ENCODE data around the gene HLX.

Gene HLX

GRCh38 chr1:220894025-220894923, 15.0 kb downstream of the HLX start:
- Histone ChIP-seq H2BK5ac (ENCODE audit: low read depth, low read length, poor library complexity, severe bottlenecking) (no peak overlapping the region), H3K14ac (ENCODE audit: low read length in 2 of 2) (peak overlapping the region in 1 of 2 experiments; percentile 82), H2AK5ac (ENCODE audit: low read length, severe bottlenecking) (no peak overlapping the region), H3K23ac (ENCODE audit: low read length in 2 of 2) (peak overlapping the region in 1 of 2 experiments; percentile 85), H4K91ac (ENCODE audit: low read length) (peak overlapping the region; percentile 91), H3K36me3 (ENCODE audit: control insufficient read depth in 1 of 2, insufficient read depth in 2 of 2, low read depth in 1 of 2, low read length in 2 of 2) (no peaks in the 10 kb centered on the region), H3K9ac (ENCODE audit: low read length) (peak overlapping the region; percentile 49), H3K4me1 (ENCODE audit: control insufficient read depth, insufficient read depth, low read depth, low read length) (peaks cover 2% of the 10 kb centered on the region), H4K8ac (ENCODE audit: low read length) (peak overlapping the region; percentile 98), H2AFZ (ENCODE audit: low read depth, low read length) (peak overlapping the region; percentile 68), H2BK12ac (ENCODE audit: low read length in 2 of 2) (peak overlapping the region; percentile 69 to 97), H2BK15ac (ENCODE audit: low read depth, poor library complexity, severe bottlenecking) (peak overlapping the region; percentile 99), H3K27me3 (ENCODE audit: control insufficient read depth in 1 of 2, insufficient read depth in 1 of 2, low read length in 2 of 2) (peaks cover 30 to 68% of the 10 kb centered on the region in 2 experiments), H3K27ac (ENCODE audit: low read length, poor library complexity, severe bottlenecking) (no peak overlapping the region), H3K4ac (ENCODE audit: low read depth in 1 of 2, low read length in 2 of 2) (peak overlapping the region; percentile 13 to 16), H3K4me3 (ENCODE audit: insufficient read depth in 1 of 2, low read depth in 1 of 2, low read length in 2 of 2) (peak overlapping the region; percentile 34 to 77), H3K18ac (ENCODE audit: low read depth in 1 of 2, low read length in 2 of 2) (peak overlapping the region; percentile 79 to 92), H3K4me2 (ENCODE audit: low read length, poor library complexity, severe bottlenecking) (peak overlapping the region; percentile 64), H3K79me1 (replicated peaks; ENCODE audit: low read length, poor library complexity, severe bottlenecking) (no peaks in the 10 kb centered on the region), H2BK120ac (ENCODE audit: low read depth, low read length) (peak overlapping the region; percentile 78), H3K9me3 (ENCODE audit: control insufficient read depth, low read length) (peaks cover 10% of the 10 kb centered on the region)
- WGBS: 11% methylated on average over 71 of the region's 71 CpGs
- peak; percentile 43 for DNase-seq

GRCh38 chr1:220894924-220895256, 15.6 kb downstream of the HLX start:
- Histone ChIP-seq H3K23ac (ENCODE audit: low read length in 2 of 2) (peak overlapping the region in 1 of 2 experiments; percentile 85), H3K4me1 (ENCODE audit: control insufficient read depth, insufficient read depth, low read depth, low read length) (peaks cover 2% of the 10 kb centered on the region), H3K14ac (ENCODE audit: low read length in 2 of 2) (no peak overlapping the region), H4K91ac (ENCODE audit: low read length) (no peak overlapping the region), H3K4me3 (ENCODE audit: insufficient read depth in 1 of 2, low read depth in 1 of 2, low read length in 2 of 2) (no peak overlapping the region), H2BK12ac (ENCODE audit: low read length in 2 of 2) (peak overlapping the region in 1 of 2 experiments; percentile 97), H3K4me2 (ENCODE audit: low read length, poor library complexity, severe bottlenecking) (no peak overlapping the region), H3K18ac (ENCODE audit: low read depth in 1 of 2, low read length in 2 of 2) (peak overlapping the region in 1 of 2 experiments; percentile 91), H3K36me3 (ENCODE audit: control insufficient read depth in 1 of 2, insufficient read depth in 2 of 2, low read depth in 1 of 2, low read length in 2 of 2) (no peaks in the 10 kb centered on the region), H3K4ac (ENCODE audit: low read depth in 1 of 2, low read length in 2 of 2) (peak overlapping the region; percentile 13 to 16), H3K27ac (ENCODE audit: low read length, poor library complexity, severe bottlenecking) (no peak overlapping the region), H2AFZ (ENCODE audit: low read depth, low read length) (peak overlapping the region; percentile 68), H3K9me3 (ENCODE audit: control insufficient read depth, low read length) (peaks cover 7% of the 10 kb centered on the region), H2BK15ac (ENCODE audit: low read depth, poor library complexity, severe bottlenecking) (no peak overlapping the region), H2AK5ac (ENCODE audit: low read length, severe bottlenecking) (no peak overlapping the region), H2BK120ac (ENCODE audit: low read depth, low read length) (no peak overlapping the region), H2BK5ac (ENCODE audit: low read depth, low read length, poor library complexity, severe bottlenecking) (no peak overlapping the region), H4K8ac (ENCODE audit: low read length) (peak overlapping the region; percentile 98), H3K9ac (ENCODE audit: low read length) (no peak overlapping the region), H3K79me1 (replicated peaks; ENCODE audit: low read length, poor library complexity, severe bottlenecking) (no peaks in the 10 kb centered on the region), H3K27me3 (ENCODE audit: control insufficient read depth in 1 of 2, insufficient read depth in 1 of 2, low read length in 2 of 2) (peaks cover 30 to 62% of the 10 kb centered on the region in 2 experiments)
- 61% methylated on average over 13 of the region's 13 CpGs for WGBS
- no peak for DNase-seq

- DNase-seq: no peak
- Histone ChIP-seq H2BK120ac (ENCODE audit: low read depth, low read length) (peak overlapping the region; percentile 21), H3K4ac (ENCODE audit: low read depth in 1 of 2, low read length in 2 of 2) (peak overlapping the region in 1 of 2 experiments; percentile 55), H2BK12ac (ENCODE audit: low read length in 2 of 2) (peak overlapping the region; percentile 69 to 87), H3K9ac (ENCODE audit: low read length) (no peak overlapping the region), H3K79me1 (replicated peaks; ENCODE audit: low read length, poor library complexity, severe bottlenecking) (no peaks in the 10 kb centered on the region), H3K18ac (ENCODE audit: low read depth in 1 of 2, low read length in 2 of 2) (peak overlapping the region; percentile 37 to 55), H4K8ac (ENCODE audit: low read length) (peak overlapping the region; percentile 19), H4K91ac (ENCODE audit: low read length) (peak overlapping the region; percentile 78), H3K23ac (ENCODE audit: low read length in 2 of 2) (peak overlapping the region in 1 of 2 experiments; percentile 79), H3K27me3 (ENCODE audit: control insufficient read depth in 1 of 2, insufficient read depth in 1 of 2, low read length in 2 of 2) (peaks cover 30 to 56% of the 10 kb centered on the region in 2 experiments), H3K4me3 (ENCODE audit: insufficient read depth in 1 of 2, low read depth in 1 of 2, low read length in 2 of 2) (no peak overlapping the region), H3K27ac (ENCODE audit: low read length, poor library complexity, severe bottlenecking) (no peak overlapping the region), H2BK15ac (ENCODE audit: low read depth, poor library complexity, severe bottlenecking) (peak overlapping the region; percentile 73), H3K4me1 (ENCODE audit: control insufficient read depth, insufficient read depth, low read depth, low read length) (peaks cover 2% of the 10 kb centered on the region), H3K9me3 (ENCODE audit: control insufficient read depth, low read length) (peaks cover 7% of the 10 kb centered on the region), H2BK5ac (ENCODE audit: low read depth, low read length, poor library complexity, severe bottlenecking) (no peak overlapping the region), H2AK5ac (ENCODE audit: low read length, severe bottlenecking) (no peak overlapping the region), H3K4me2 (ENCODE audit: low read length, poor library complexity, severe bottlenecking) (no peak overlapping the region), H3K14ac (ENCODE audit: low read length in 2 of 2) (peak overlapping the region in 1 of 2 experiments; percentile 30), H3K36me3 (ENCODE audit: control insufficient read depth in 1 of 2, insufficient read depth in 2 of 2, low read depth in 1 of 2, low read length in 2 of 2) (no peaks in the 10 kb centered on the region), H2AFZ (ENCODE audit: low read depth, low read length) (peak overlapping the region; percentile 43)
- WGBS: 40% methylated on average over 35 of the region's 35 CpGs
Observed at GRCh38 chr1:220895412-220895946, 16.2 kb downstream of the HLX start.

GRCh38 chr1:220896092-220896491, 16.8 kb downstream of the HLX start:
- H3K4ac ChIP-seq (ENCODE audit: low read depth in 1 of 2, low read length in 2 of 2): no peak overlapping the region
- H3K23ac ChIP-seq (ENCODE audit: low read length in 2 of 2): no peak overlapping the region
- H2BK15ac ChIP-seq (ENCODE audit: low read depth, poor library complexity, severe bottlenecking): no peak overlapping the region
- no peak overlapping the region for H3K4me3 ChIP-seq (ENCODE audit: insufficient read depth in 1 of 2, low read depth in 1 of 2, low read length in 2 of 2)
- H3K9ac ChIP-seq (ENCODE audit: low read length): no peak overlapping the region
- H2AK5ac ChIP-seq (ENCODE audit: low read length, severe bottlenecking): no peak overlapping the region
- H2AFZ ChIP-seq (ENCODE audit: low read depth, low read length): no peak overlapping the region
- H3K36me3 ChIP-seq (ENCODE audit: control insufficient read depth in 1 of 2, insufficient read depth in 2 of 2, low read depth in 1 of 2, low read length in 2 of 2): no peaks in the 10 kb centered on the region
- no peaks in the 10 kb centered on the region for H3K79me1 ChIP-seq (replicated peaks; ENCODE audit: low read length, poor library complexity, severe bottlenecking)
- no peak for DNase-seq
- no peak overlapping the region for H2BK12ac ChIP-seq (ENCODE audit: low read length in 2 of 2)
- H3K14ac ChIP-seq (ENCODE audit: low read length in 2 of 2): no peak overlapping the region
- no peak overlapping the region for H2BK120ac ChIP-seq (ENCODE audit: low read depth, low read length)
- H3K27me3 ChIP-seq (ENCODE audit: control insufficient read depth in 1 of 2, insufficient read depth in 1 of 2, low read length in 2 of 2): peaks cover 30 to 50% of the 10 kb centered on the region in 2 experiments
- peaks cover 2% of the 10 kb centered on the region for H3K4me1 ChIP-seq (ENCODE audit: control insufficient read depth, insufficient read depth, low read depth, low read length)
- H3K18ac ChIP-seq (ENCODE audit: low read depth in 1 of 2, low read length in 2 of 2): no peak overlapping the region
- H2BK5ac ChIP-seq (ENCODE audit: low read depth, low read length, poor library complexity, severe bottlenecking): no peak overlapping the region
- H3K9me3 ChIP-seq (ENCODE audit: control insufficient read depth, low read length): peaks cover 4% of the 10 kb centered on the region
- WGBS: 80% methylated on average over 12 of the region's 12 CpGs
- no peak overlapping the region for H4K91ac ChIP-seq (ENCODE audit: low read length)
- no peak overlapping the region for H3K27ac ChIP-seq (ENCODE audit: low read length, poor library complexity, severe bottlenecking)
- no peak overlapping the region for H4K8ac ChIP-seq (ENCODE audit: low read length)
- no peak overlapping the region for H3K4me2 ChIP-seq (ENCODE audit: low read length, poor library complexity, severe bottlenecking)
